Breast epithelium (tissue), 4 donors: ENCODE results near the gene TMEM209. TPM values are rescaled to one million over a fixed set of nuclear protein-coding genes. Genes with fewer than 3 reads are reported as not detected.
"Not testable (repeated sequence)": the region's sequence is repeated elsewhere in the genome, so short reads cannot be mapped to it uniquely, and the experiment has no call there.

Source experiments
- DNase-seq, 2 donors: peaks; one replicate each; pipeline ENCODE4 v3.0.0-alpha.2; 2019; ENCODE audit warnings: low spot score in 2 of 2
- H3K27ac ChIP-seq, 2 donors: fragments of 200-600 bp; sonication (generic) in 1 of 2; one replicate each; pipeline ENCODE4 v1.5.1; 2016 to 2019; ENCODE audit warnings: mild to moderate bottlenecking in 1 of 2
- H3K27me3 ChIP-seq, 2 donors: fragments of 200-600 bp; sonication (generic) in 1 of 2; one replicate each; pipeline versions ENCODE4 v1.5.1 to v1.6.0; 2017 to 2019; ENCODE audit warnings: control low read depth in 1 of 2, mild to moderate bottlenecking in 1 of 2
- H3K36me3 ChIP-seq: fragments of 200-600 bp; one replicate; pipeline ENCODE4 v1.5.1; 2019
- H3K4me1 ChIP-seq, 2 donors: fragments of 200-600 bp; sonication (generic); one replicate each; pipeline ENCODE4 v1.5.1; 2016 to 2019; ENCODE audit warnings: control low read depth in 1 of 2
- H3K4me3 ChIP-seq, 3 donors: fragments of 200-600 bp; sonication (generic); 1 replicate in 2 of 3; 2 replicates in 1 of 3; pipeline ENCODE4 v1.5.1; 2016 to 2019; ENCODE audit warnings: mild to moderate bottlenecking in 3 of 3, moderate library complexity in 2 of 3
- H3K9me3 ChIP-seq, 2 donors: fragments of 200-600 bp; sonication (generic) in 1 of 2; one replicate each; pipeline ENCODE4 v1.5.1; 2016 to 2019; ENCODE audit warnings: control low read depth in 1 of 2
- CTCF ChIP-seq, 3 donors: fragments of 450-650 bp; IDR thresholded peaks; one replicate each; pipeline ENCODE4 v1.5.1; 2016 to 2017; ENCODE audit warnings: antibody characterized with exemption in 3 of 3, mild to moderate bottlenecking in 3 of 3, moderate library complexity in 3 of 3
- POLR2A ChIP-seq: fragments of 450-650 bp; IDR thresholded peaks from one replicate; pipeline ENCODE4 v1.6.1; 2016; ENCODE audit warnings: antibody characterized with exemption, mild to moderate bottlenecking, moderate library complexity
- POLR2AphosphoS5 ChIP-seq, 3 donors: sonication (generic); formaldehyde crosslinking; IDR thresholded peaks; one replicate each; pipeline ENCODE4 v1.6.1; 2017; ENCODE audit warnings: antibody characterized with exemption in 3 of 3
- intact Hi-C: fragments of 100-400 bp; cut with DNase I; formaldehyde crosslinking; loops from one replicate; pipeline ENCODE4 v1.15.1; 2023; ENCODE audit warnings: low total_unique reads
- total RNA-seq, 3 donors: library from RNA; depleted of rRNA; stranded (reverse); fragments of >200 nt; gene quantifications; one replicate each; pipeline ENCODE4 v1.1.0, GENCODE V29; 2016

TMEM209 gene
- total RNA-seq, 3 donors from 2014 or later: 9.0 to 15.7 (median 13.8) TPM

GRCh38 chr7:130191791-130192190 lies 13.4 kb downstream of the TMEM209 start:
- no peak overlapping the region for H3K4me3 ChIP-seq
- no peaks in the 10 kb centered on the region for H3K4me1 ChIP-seq
- no peak overlapping the region for H3K27ac ChIP-seq
- H3K36me3 ChIP-seq: no peaks in the 10 kb centered on the region
- DNase-seq: no peak
- intact Hi-C loops: no loop called here
- no peaks in the 10 kb centered on the region for H3K9me3 ChIP-seq
- H3K27me3 ChIP-seq: no peaks in the 10 kb centered on the region
- TF ChIP-seq POLR2AphosphoS5 (IDR thresholded peaks at IDR 0.05) (no peak), CTCF (IDR thresholded peaks at IDR 0.05) (no peak), POLR2A (no peak)

- intact Hi-C loops: no loop called here
- no peak for TF ChIP-seq POLR2AphosphoS5 (IDR thresholded peaks at IDR 0.05)
- no peak for TF ChIP-seq CTCF (IDR thresholded peaks at IDR 0.05)
- no peak for TF ChIP-seq POLR2A
- H3K36me3 ChIP-seq: no peaks in the 10 kb centered on the region
- H3K27ac ChIP-seq: no peak overlapping the region
- H3K9me3 ChIP-seq: no peaks in the 10 kb centered on the region
- H3K4me1 ChIP-seq: no peaks in the 10 kb centered on the region
- DNase-seq: no peak
- H3K27me3 ChIP-seq: no peaks in the 10 kb centered on the region
- no peak overlapping the region for H3K4me3 ChIP-seq
These were observed 15.9 kb downstream of the TMEM209 start for GRCh38 chr7:130189343-130189742.

- TF ChIP-seq CTCF (IDR thresholded peaks at IDR 0.05) (no peak), POLR2AphosphoS5 (IDR thresholded peaks at IDR 0.05) (no peak), POLR2A (no peak)
- Histone ChIP-seq H3K36me3 (no peaks in the 10 kb centered on the region), H3K4me1 (no peaks in the 10 kb centered on the region), H3K27me3 (no peaks in the 10 kb centered on the region), H3K4me3 (no peak overlapping the region), H3K27ac (no peak overlapping the region), H3K9me3 (no peaks in the 10 kb centered on the region)
- DNase-seq: no peak
- intact Hi-C loops: no loop called here
These were observed 17.8 kb downstream of the TMEM209 start for GRCh38 chr7:130187360-130187759.

- H3K27ac ChIP-seq, intact Hi-C loops, H3K27me3 ChIP-seq, H3K36me3 ChIP-seq, H3K4me1 ChIP-seq, H3K9me3 ChIP-seq, DNase-seq, H3K4me3 ChIP-seq: not testable (repeated sequence)
These were observed 20.9 kb downstream of the TMEM209 start for GRCh38 chr7:130184349-130184748.

GRCh38 chr7:130182990-130183389 lies 22.2 kb downstream of the TMEM209 start:
- no peaks in the 10 kb centered on the region for H3K4me1 ChIP-seq
- H3K4me3 ChIP-seq: no peak overlapping the region
- no peak for DNase-seq
- no peak for TF ChIP-seq CTCF (IDR thresholded peaks at IDR 0.05)
- no peak for TF ChIP-seq POLR2A
- TF ChIP-seq POLR2AphosphoS5 (IDR thresholded peaks at IDR 0.05): no peak
- no peaks in the 10 kb centered on the region for H3K9me3 ChIP-seq
- H3K36me3 ChIP-seq: no peaks in the 10 kb centered on the region
- no peaks in the 10 kb centered on the region for H3K27me3 ChIP-seq
- intact Hi-C loops: no loop called here
- no peak overlapping the region for H3K27ac ChIP-seq

- TF ChIP-seq CTCF (IDR thresholded peaks at IDR 0.05): no peak
- Histone ChIP-seq H3K4me3 (no peak overlapping the region), H3K9me3 (no peaks in the 10 kb centered on the region), H3K4me1 (no peaks in the 10 kb centered on the region), H3K27ac (no peak overlapping the region), H3K36me3 (no peaks in the 10 kb centered on the region), H3K27me3 (no peaks in the 10 kb centered on the region)
- DNase-seq: no peak
- intact Hi-C loops: no loop called here
These were observed 24.0 kb downstream of the TMEM209 start for GRCh38 chr7:130181263-130181605.
